Karpas-422 (cell line): ENCODE measurements around the gene SLC38A8. TPM values are rescaled to one million over a fixed set of nuclear protein-coding genes. Genes with fewer than 3 reads are reported as not detected.

Experiments
- DNase-seq: peaks from one replicate; pipeline ENCODE4 v3.0.0-alpha.2; 2015
- H2AFZ ChIP-seq: fragments of 200-600 bp; sonication (generic); 2 replicates; pipeline ENCODE4 v1.6.1; 2014; ENCODE audit warnings: antibody characterized with exemption, low read length, mixed read lengths
- H3K27ac ChIP-seq: fragments of 200-600 bp; sonication (generic); 2 replicates; pipeline ENCODE4 v1.5.1; 2014; ENCODE audit warnings: mild to moderate bottlenecking, low read length, moderate library complexity
- H3K27me3 ChIP-seq: fragments of 200-600 bp; sonication (generic); 2 replicates; pipeline ENCODE4 v1.6.1; 2014; ENCODE audit warnings: low read length, mixed read lengths
- H3K36me3 ChIP-seq: fragments of 200-600 bp; sonication (generic); 2 replicates; pipeline ENCODE4 v1.6.1; 2014; ENCODE audit warnings: low read length, mixed read lengths; ENCODE audit not compliant: insufficient read depth
- H3K4me1 ChIP-seq: fragments of 200-600 bp; sonication (generic); 2 replicates; pipeline ENCODE4 v1.6.1; 2014; ENCODE audit warnings: mild to moderate bottlenecking, low read length, mixed read lengths
- H3K4me2 ChIP-seq: fragments of 200-600 bp; sonication (generic); 2 replicates; pipeline ENCODE4 v1.6.1; 2014; ENCODE audit warnings: low read length, low read depth, mild to moderate bottlenecking; ENCODE audit not compliant: poor library complexity, severe bottlenecking
- H3K4me3 ChIP-seq: fragments of 200-600 bp; sonication (generic); 2 replicates; pipeline ENCODE4 v1.5.1; 2014; ENCODE audit warnings: mild to moderate bottlenecking, antibody characterized with exemption, low read length, mixed read lengths
- H3K79me2 ChIP-seq: fragments of 200-600 bp; sonication (generic); 2 replicates; pipeline ENCODE4 v1.6.1; 2014; ENCODE audit warnings: mild to moderate bottlenecking, low read length, mixed read lengths
- H3K9ac ChIP-seq: fragments of 200-600 bp; sonication (generic); 2 replicates; pipeline ENCODE4 v1.6.0; 2014; ENCODE audit warnings: low read length
- H3K9me2 ChIP-seq: fragments of 200-600 bp; sonication (generic), shearing (Covaris generic); replicated peaks from 2 replicates; pipeline ENCODE4 v1.6.0; 2014; ENCODE audit warnings: mild to moderate bottlenecking, low read length, moderate library complexity; ENCODE audit not compliant: insufficient read depth
- H3K9me3 ChIP-seq: fragments of 300-700, 200-600 bp; sonication (generic); 2 replicates; pipeline ENCODE4 v1.6.1; 2014; ENCODE audit warnings: low read length, mixed read lengths
- H4K20me1 ChIP-seq: fragments of 200-600 bp; sonication (generic); 2 replicates; pipeline ENCODE4 v1.6.1; 2014; ENCODE audit warnings: mild to moderate bottlenecking, antibody characterized with exemption, low read length, low read depth; ENCODE audit not compliant: insufficient read depth
- total RNA-seq: library from RNA; depleted of rRNA; stranded (reverse); fragments of >200 nt; shearing (Covaris generic); gene quantifications from 2 replicates; pipeline ENCODE4 v1.2.3, GENCODE V29; 2014; ENCODE audit warnings: low replicate concordance

Gene SLC38A8
- total RNA-seq, 1 experiment from 2014 or later: not detected

DNA sequence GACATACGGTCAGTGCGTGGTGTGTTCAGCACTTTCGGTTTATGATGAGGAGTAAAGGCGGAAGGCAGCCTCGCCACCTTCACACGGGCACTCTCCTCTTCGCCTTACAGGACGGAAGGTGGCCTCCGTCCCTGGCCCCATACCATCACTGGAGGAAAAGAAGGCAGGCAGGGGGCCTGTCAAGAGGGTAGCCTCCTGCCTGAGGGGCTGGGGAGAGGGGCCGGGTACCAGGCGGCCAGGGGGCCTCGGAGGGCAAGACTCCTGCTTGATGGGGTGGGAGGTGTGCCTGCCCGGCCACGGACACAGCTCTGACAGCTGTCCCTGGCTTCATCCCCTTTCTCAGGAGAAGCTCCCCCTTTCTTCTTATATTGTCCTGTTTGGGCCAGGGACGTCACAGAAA lies 15.6 kb upstream of the SLC38A8 start:
- H3K79me2 ChIP-seq: no peaks in the 10 kb centered on the region
- no peak overlapping the region for H3K4me2 ChIP-seq
- no peaks in the 10 kb centered on the region; the same call in 1 of the 2 replicates for H4K20me1 ChIP-seq
- no peak overlapping the region for H3K4me3 ChIP-seq
- no peak overlapping the region for H3K27ac ChIP-seq
- H3K9ac ChIP-seq: no peak overlapping the region
- no peaks in the 10 kb centered on the region for H3K4me1 ChIP-seq
- no peaks in the 10 kb centered on the region for H3K9me3 ChIP-seq
- H3K27me3 ChIP-seq: no peaks in the 10 kb centered on the region
- H3K9me2 ChIP-seq: no peaks in the 10 kb centered on the region
- H2AFZ ChIP-seq: no peak overlapping the region
- no peak for DNase-seq
- H3K36me3 ChIP-seq: peaks cover 31% of the 10 kb centered on the region

GRCh38 chr16:84056933-84057332 lies 14.3 kb upstream of the SLC38A8 start:
- no peaks in the 10 kb centered on the region for H3K9me2 ChIP-seq
- no peak overlapping the region for H3K4me2 ChIP-seq
- H3K36me3 ChIP-seq: peaks cover 23% of the 10 kb centered on the region
- H3K27me3 ChIP-seq: no peaks in the 10 kb centered on the region
- H3K79me2 ChIP-seq: no peaks in the 10 kb centered on the region
- H4K20me1 ChIP-seq: no peaks in the 10 kb centered on the region
- no peak overlapping the region for H3K9ac ChIP-seq
- H3K4me1 ChIP-seq: no peaks in the 10 kb centered on the region
- H3K9me3 ChIP-seq: no peaks in the 10 kb centered on the region
- no peak overlapping the region for H2AFZ ChIP-seq
- H3K27ac ChIP-seq: no peak overlapping the region
- no peak overlapping the region for H3K4me3 ChIP-seq
- no peak for DNase-seq

- Histone ChIP-seq H3K4me3 (no peak overlapping the region), H3K4me1 (no peaks in the 10 kb centered on the region), H3K36me3 (peaks cover 16% of the 10 kb centered on the region), H3K4me2 (no peak overlapping the region), H3K9me2 (no peaks in the 10 kb centered on the region), H4K20me1 (no peaks in the 10 kb centered on the region), H2AFZ (no peak overlapping the region), H3K79me2 (no peaks in the 10 kb centered on the region), H3K27me3 (no peaks in the 10 kb centered on the region), H3K9ac (no peak overlapping the region), H3K9me3 (no peaks in the 10 kb centered on the region), H3K27ac (no peak overlapping the region)
- DNase-seq: no peak
Observed at GRCh38 chr16:84055801-84056634, 13.4 kb upstream of the SLC38A8 start.

DNA sequence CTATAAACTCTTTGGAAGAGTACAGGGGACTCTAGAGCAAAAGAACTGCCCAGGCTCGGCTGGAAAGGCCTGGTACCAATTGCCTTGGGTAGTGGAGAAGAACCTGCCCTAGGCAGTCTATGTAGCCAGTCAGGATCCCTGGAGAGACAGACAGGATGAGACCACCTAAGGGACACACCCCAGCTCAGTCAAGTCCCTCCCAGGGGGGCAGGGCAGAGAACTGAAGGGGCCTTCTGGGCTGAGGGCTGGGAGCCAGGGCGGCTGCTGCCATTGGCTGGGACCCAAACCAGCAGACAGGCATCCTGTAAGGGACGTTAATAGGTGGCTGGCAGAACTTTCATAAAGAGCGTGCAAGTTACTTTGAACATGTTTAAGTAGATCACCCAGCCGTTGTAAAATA lies 12.8 kb upstream of the SLC38A8 start:
- DNase-seq: no peak
- Histone ChIP-seq H3K27ac (no peak overlapping the region), H3K4me3 (no peak overlapping the region), H3K4me2 (no peak overlapping the region), H3K79me2 (no peaks in the 10 kb centered on the region), H3K9me3 (no peaks in the 10 kb centered on the region), H3K36me3 (peaks cover 12% of the 10 kb centered on the region), H2AFZ (no peak overlapping the region), H3K9me2 (no peaks in the 10 kb centered on the region), H3K9ac (no peak overlapping the region), H3K27me3 (no peaks in the 10 kb centered on the region), H4K20me1 (no peaks in the 10 kb centered on the region), H3K4me1 (no peaks in the 10 kb centered on the region)

- no peak for DNase-seq
- Histone ChIP-seq H3K36me3 (peaks cover 12% of the 10 kb centered on the region), H3K9ac (no peak overlapping the region), H2AFZ (no peak overlapping the region), H4K20me1 (no peaks in the 10 kb centered on the region), H3K79me2 (no peaks in the 10 kb centered on the region), H3K4me2 (no peak overlapping the region), H3K4me3 (no peak overlapping the region), H3K27me3 (no peaks in the 10 kb centered on the region), H3K9me3 (no peaks in the 10 kb centered on the region), H3K9me2 (no peaks in the 10 kb centered on the region), H3K4me1 (no peaks in the 10 kb centered on the region), H3K27ac (no peak overlapping the region)
Observed at GRCh38 chr16:84054916-84055315, 12.3 kb upstream of the SLC38A8 start.

DNA sequence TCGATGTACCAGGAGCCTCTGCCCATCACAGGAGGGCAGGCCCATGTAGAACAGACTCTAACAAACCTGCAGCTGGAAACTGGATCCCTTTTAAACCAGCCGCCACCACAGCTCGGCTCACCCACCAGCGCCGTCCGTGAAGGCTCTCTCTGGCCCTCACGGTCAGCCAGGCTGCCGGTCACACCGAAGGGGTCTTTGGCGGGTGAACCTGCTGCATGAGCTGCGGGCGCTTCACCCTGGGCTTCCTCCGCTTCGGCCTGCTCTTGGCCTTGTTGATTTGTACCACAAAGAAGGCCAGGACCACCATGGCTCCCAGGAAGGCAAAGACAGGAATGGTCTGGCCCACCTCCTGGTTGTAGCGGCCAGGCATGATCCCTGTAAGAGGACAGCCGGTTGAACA lies 11.7 kb upstream of the SLC38A8 start:
- Histone ChIP-seq H3K27ac (no peak overlapping the region), H3K27me3 (no peaks in the 10 kb centered on the region), H3K79me2 (no peaks in the 10 kb centered on the region), H3K4me3 (no peak overlapping the region), H3K9ac (no peak overlapping the region), H3K36me3 (peaks cover 10% of the 10 kb centered on the region), H3K9me2 (no peaks in the 10 kb centered on the region), H4K20me1 (no peaks in the 10 kb centered on the region), H3K4me2 (no peak overlapping the region), H3K9me3 (no peaks in the 10 kb centered on the region), H3K4me1 (no peaks in the 10 kb centered on the region), H2AFZ (no peak overlapping the region)
- DNase-seq: no peak

DNA sequence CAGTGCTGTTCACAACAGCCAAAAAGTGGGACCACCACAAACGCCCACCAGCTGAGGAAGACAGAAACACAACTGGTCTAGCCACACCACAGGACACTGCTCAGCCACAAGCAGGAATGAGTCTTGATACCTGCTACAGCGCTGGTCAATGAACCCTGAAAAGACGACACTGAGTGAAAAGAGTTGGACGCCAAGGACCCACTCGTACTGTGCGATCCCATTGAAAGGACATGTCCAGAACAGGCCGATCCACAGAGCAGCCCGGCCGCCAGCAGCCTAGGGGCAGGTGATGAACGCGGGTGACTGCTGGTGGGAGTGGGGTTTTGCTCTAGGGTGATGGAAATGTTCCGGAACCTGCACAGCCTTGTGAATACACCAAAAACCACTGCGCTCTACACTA lies 10.6 kb upstream of the SLC38A8 start:
- no peaks in the 10 kb centered on the region for H4K20me1 ChIP-seq
- no peaks in the 10 kb centered on the region for H3K9me3 ChIP-seq
- H3K27ac ChIP-seq: no peak overlapping the region
- no peak overlapping the region for H2AFZ ChIP-seq
- no peaks in the 10 kb centered on the region for H3K79me2 ChIP-seq
- no peaks in the 10 kb centered on the region for H3K27me3 ChIP-seq
- H3K4me2 ChIP-seq: no peak overlapping the region
- H3K36me3 ChIP-seq: peaks cover 10% of the 10 kb centered on the region
- H3K9me2 ChIP-seq: no peaks in the 10 kb centered on the region
- DNase-seq: no peak
- no peaks in the 10 kb centered on the region for H3K4me1 ChIP-seq
- no peak overlapping the region for H3K9ac ChIP-seq
- no peak overlapping the region for H3K4me3 ChIP-seq

GRCh38 chr16:84052071-84052622 lies 9.6 kb upstream of the SLC38A8 start:
- no peaks in the 10 kb centered on the region for H3K4me1 ChIP-seq
- no peaks in the 10 kb centered on the region for H3K27me3 ChIP-seq
- H3K79me2 ChIP-seq: no peaks in the 10 kb centered on the region
- no peaks in the 10 kb centered on the region for H3K36me3 ChIP-seq
- no peak overlapping the region for H2AFZ ChIP-seq
- no peak overlapping the region for H3K4me2 ChIP-seq
- H4K20me1 ChIP-seq: no peaks in the 10 kb centered on the region
- H3K27ac ChIP-seq: no peak overlapping the region
- no peaks in the 10 kb centered on the region for H3K9me3 ChIP-seq
- no peak overlapping the region for H3K9ac ChIP-seq
- no peak for DNase-seq
- H3K4me3 ChIP-seq: no peak overlapping the region
- no peaks in the 10 kb centered on the region for H3K9me2 ChIP-seq
